IPS-20b (cell line): ENCODE results near the gene CAMK2G.

ENCODE experiments used
- H3K27ac ChIP-seq: one replicate; pipeline ENCODE4 v1.5.1; 2013; ENCODE audit warnings: low read length
- H3K27me3 ChIP-seq: 2 replicates; pipeline ENCODE4 v1.6.1; 2013; ENCODE audit warnings: mild to moderate bottlenecking, low read length, inconsistent platforms; ENCODE audit not compliant: insufficient read depth
- H3K36me3 ChIP-seq: 2 replicates; pipeline ENCODE4 v1.6.1; 2013; ENCODE audit warnings: low read depth, mild to moderate bottlenecking, inconsistent platforms, low read length, moderate library complexity; ENCODE audit not compliant: insufficient read depth
- H3K4me1 ChIP-seq: 2 replicates; pipeline ENCODE4 v1.6.1; 2013; ENCODE audit warnings: mild to moderate bottlenecking, control low read depth, inconsistent platforms, low read length, moderate library complexity; ENCODE audit not compliant: insufficient read depth
- H3K4me3 ChIP-seq: 2 replicates; pipeline ENCODE4 v1.5.1; 2013; ENCODE audit warnings: mild to moderate bottlenecking, low read length, inconsistent platforms
- H3K9ac ChIP-seq: 2 replicates; pipeline ENCODE4 v1.6.1; 2013; ENCODE audit warnings: low read depth, mild to moderate bottlenecking, inconsistent platforms, low read length, moderate library complexity
- H3K9me3 ChIP-seq: 2 replicates; pipeline ENCODE4 v1.6.1; 2013; ENCODE audit warnings: mild to moderate bottlenecking, low read depth, low read length, inconsistent platforms; ENCODE audit not compliant: insufficient read depth

CAMK2G gene

DNA sequence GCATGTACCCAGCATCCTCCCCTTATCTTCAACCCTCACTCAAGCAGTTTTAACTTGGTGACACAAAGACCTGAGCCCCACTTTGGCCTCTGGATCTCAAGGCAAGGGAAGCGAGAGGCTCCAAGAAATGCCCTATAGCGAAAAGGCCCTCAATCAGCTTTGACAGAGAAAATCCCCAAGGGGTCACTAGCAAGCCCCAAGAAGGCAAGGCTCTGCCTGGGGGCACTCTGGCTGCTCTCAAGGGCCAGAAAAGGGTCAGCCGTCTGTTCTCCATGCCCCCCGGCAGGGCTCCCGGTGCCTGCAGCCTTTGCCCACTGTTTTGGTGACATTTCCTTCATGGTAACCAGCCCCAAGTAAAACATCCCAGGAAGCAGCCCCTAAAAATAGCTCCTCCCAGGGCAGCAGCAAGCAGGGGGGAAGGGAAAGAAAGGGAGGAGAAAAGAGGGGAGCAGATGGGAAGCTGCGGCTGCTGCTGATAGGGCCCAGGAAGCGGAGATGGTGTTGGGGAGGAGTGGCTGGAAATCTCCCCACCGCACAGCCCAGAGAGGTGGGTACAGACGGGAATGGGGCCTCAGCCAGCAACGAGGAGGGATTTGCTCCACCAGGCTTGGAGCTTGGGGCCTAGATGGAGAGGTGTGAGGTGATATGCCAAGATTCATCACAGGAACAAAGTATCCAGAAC lies 7.1 kb downstream of the CAMK2G start:
- Histone ChIP-seq H3K9me3 (no peaks in the 10 kb centered on the region), H3K9ac (no peak overlapping the region), H3K27me3 (no peaks in the 10 kb centered on the region), H3K4me3 (no peak overlapping the region), H3K27ac (no peak overlapping the region), H3K4me1 (peaks cover 3% of the 10 kb centered on the region; the same call in 1 of the 2 replicates), H3K36me3 (peaks cover 80% of the 10 kb centered on the region)

DNA sequence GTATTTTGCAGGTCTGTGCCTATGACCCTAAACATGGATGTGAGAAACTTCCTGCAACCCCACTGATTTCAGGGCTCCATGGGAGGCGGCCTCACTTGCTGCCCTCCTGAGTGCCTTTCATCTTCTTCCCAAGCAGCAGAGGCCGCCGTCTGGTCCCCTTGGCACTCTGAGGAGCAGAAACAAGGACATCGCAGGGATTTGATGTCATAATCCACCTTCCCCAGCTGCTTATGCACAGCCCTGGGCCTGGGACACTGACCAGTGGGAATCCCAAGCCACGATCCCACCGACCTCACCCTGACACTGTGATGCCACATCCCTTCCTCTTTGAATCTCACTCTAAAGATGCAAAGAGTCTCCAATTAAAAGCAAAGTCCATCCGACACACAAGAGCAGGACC lies 7.7 kb downstream of the CAMK2G start:
- Histone ChIP-seq H3K27me3 (no peaks in the 10 kb centered on the region), H3K4me1 (peaks cover 3% of the 10 kb centered on the region; the same call in 1 of the 2 replicates), H3K4me3 (no peak overlapping the region), H3K9ac (no peak overlapping the region), H3K9me3 (no peaks in the 10 kb centered on the region), H3K36me3 (peaks cover 78% of the 10 kb centered on the region), H3K27ac (no peak overlapping the region)

DNA sequence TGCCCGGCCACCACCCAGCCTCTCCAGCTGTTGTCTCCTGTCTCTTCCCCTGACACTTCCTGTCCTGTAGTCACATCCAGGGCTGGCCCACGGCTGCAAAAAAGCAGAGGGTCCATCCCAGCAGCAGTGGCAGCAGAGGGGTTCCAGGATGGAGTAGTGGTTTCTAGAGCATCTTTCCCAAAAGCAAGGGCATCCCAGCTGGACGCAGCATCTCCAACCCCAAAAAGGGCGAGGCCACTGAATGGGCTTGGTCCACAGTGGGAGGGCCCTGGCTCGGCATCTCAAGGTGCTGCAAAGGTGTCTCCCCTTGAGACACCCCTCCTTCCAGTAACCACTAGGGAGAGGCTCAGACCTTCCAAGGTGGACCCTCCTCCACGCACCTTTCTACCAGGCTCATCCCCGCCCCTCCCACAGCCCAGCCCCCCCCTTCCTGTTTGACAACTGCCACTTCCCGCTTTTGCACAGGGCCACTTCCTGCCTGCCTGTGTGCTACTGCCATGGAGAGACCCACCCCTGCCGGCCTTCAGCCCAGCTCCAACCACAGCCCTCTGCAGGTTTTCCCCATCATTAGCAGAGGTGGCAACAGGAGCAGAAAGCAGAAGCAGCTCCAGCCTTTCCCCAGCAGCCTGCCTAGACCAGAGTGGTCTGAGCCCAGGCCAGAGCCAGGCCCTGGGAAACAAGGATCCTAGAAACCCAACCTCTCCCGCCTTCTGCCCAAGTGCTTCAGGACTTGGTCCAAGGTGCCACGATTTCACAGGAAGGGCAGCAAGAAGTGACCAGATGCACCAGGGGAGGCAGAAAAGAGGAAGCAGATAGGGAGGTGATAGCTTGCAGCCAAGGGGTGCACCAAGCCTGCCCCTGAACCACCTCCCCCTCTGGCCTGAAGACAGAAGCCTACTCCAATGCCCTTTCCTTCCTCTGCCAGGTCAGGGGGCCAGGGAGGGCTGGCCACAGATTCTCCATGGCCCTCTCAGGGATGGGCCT lies 8.6 kb downstream of the CAMK2G start:
- no peaks in the 10 kb centered on the region for H3K9me3 ChIP-seq
- H3K4me3 ChIP-seq: no peak overlapping the region
- peaks cover 76% of the 10 kb centered on the region for H3K36me3 ChIP-seq
- H3K9ac ChIP-seq: no peak overlapping the region
- no peak overlapping the region for H3K27ac ChIP-seq
- H3K4me1 ChIP-seq: peaks cover 3% of the 10 kb centered on the region; the same call in 1 of the 2 replicates
- no peaks in the 10 kb centered on the region for H3K27me3 ChIP-seq

DNA sequence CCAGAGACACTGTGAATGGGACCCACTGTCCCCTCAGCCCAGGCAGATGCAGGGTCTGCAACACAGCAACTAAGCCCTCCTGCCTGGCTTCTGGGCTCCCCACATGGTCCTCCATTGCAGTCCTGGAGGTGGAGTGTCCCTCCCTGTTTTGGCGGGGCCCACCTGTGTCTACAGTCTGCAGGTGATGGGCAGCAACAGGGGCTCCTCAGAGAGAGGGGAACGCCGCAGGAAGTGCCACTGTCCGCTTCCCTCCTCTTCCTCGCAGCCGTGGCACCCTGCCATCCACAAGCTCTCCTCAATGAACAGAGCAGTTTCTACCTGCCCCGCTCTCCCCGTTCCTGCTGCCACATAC lies 9.3 kb downstream of the CAMK2G start:
- Histone ChIP-seq H3K4me1 (peaks cover 3% of the 10 kb centered on the region; the same call in 1 of the 2 replicates), H3K9ac (no peak overlapping the region), H3K27me3 (no peaks in the 10 kb centered on the region), H3K4me3 (no peak overlapping the region), H3K9me3 (no peaks in the 10 kb centered on the region), H3K27ac (no peak overlapping the region), H3K36me3 (peaks cover 76% of the 10 kb centered on the region)

DNA sequence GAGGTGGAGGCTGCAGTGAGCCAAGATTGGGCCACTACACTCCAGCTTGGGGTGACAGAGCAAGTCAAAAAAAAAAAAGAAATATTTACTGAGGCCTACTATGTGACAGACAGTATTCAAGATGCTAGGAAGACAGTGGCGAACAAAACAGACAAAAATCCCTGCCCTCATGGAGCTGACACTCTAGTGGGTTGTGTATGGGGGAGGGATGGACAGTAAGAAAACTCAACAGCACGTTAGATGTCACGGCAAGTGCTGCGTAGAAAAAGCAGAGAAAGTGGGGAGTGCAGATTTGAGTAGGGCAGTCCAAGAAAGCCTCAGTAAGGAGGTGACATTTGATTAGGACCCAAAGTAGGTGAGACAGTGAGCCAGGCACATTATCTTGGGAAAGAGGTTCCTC lies 10.1 kb downstream of the CAMK2G start:
- Histone ChIP-seq H3K36me3 (peaks cover 76% of the 10 kb centered on the region), H3K9ac (no peak overlapping the region), H3K9me3 (no peaks in the 10 kb centered on the region), H3K27ac (no peak overlapping the region), H3K4me3 (no peak overlapping the region), H3K27me3 (no peaks in the 10 kb centered on the region), H3K4me1 (peaks cover 3% of the 10 kb centered on the region; the same call in 1 of the 2 replicates)

DNA sequence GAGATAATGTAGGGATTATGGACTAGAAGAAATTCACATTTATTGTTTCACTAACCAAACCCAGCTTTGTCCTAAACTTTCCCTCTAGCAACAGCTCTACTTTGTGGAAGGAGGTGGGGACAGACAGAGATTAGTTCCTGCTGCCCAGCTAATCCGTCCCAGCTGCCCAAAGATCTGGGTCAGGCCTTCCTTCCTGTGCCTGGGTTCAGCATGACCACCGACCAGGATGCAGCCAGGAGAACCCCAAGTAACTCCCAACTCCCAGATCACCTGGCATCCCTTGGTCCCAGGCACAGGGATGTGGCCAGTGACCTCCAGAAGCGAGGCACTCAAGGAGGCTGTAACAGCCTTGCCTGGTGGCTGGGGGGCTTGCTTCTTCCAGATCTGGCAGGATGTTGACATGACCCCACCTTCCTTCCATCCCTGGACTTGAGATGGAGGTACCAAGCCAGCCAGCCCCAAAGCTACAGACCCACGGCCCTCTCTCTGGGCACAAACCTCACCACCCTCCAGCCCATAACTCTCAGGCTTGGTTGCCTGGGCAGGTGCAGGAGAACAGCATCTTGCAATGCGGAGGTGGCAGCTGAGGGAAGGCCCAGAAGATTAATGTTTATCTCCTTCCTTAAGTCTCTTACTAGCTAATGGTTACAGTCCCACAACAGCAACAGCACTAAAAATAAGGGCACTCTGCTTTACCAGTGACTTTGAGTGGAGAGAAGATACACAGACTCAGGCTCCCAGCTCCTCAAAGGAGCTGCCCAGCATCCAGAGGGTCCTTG lies 11.1 kb downstream of the CAMK2G start:
- H3K4me3 ChIP-seq: no peak overlapping the region
- no peak overlapping the region for H3K27ac ChIP-seq
- no peaks in the 10 kb centered on the region for H3K9me3 ChIP-seq
- H3K4me1 ChIP-seq: peaks cover 3% of the 10 kb centered on the region; the same call in 1 of the 2 replicates
- peaks cover 75% of the 10 kb centered on the region for H3K36me3 ChIP-seq
- H3K27me3 ChIP-seq: no peaks in the 10 kb centered on the region
- no peak overlapping the region; the same call in 1 of the 2 replicates for H3K9ac ChIP-seq

DNA sequence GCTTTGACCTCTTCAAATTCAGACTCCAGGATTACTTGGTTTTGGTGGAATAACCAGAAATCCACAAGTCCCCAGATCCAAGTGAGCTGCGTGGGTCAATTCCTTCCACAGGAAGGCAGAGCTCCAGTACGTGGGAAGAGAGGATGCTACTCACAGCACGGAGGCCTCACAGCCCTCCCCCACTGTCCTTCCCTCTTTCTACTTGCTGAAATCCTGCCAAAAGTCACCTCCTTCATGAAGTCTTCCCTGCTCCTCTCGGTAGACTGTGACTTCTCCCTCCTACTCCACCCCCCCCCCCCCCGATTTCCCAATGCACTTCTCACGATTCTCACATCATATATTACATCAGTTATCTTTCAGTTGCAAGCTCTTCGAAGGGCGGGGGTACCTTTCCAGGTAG lies 12.3 kb downstream of the CAMK2G start:
- H3K36me3 ChIP-seq: peaks cover 70% of the 10 kb centered on the region
- H3K9me3 ChIP-seq: no peaks in the 10 kb centered on the region
- H3K27me3 ChIP-seq: no peaks in the 10 kb centered on the region
- peaks cover 5% of the 10 kb centered on the region; the same call in 1 of the 2 replicates for H3K4me1 ChIP-seq
- no peak overlapping the region for H3K27ac ChIP-seq
- no peak overlapping the region for H3K9ac ChIP-seq
- H3K4me3 ChIP-seq: no peak overlapping the region

DNA sequence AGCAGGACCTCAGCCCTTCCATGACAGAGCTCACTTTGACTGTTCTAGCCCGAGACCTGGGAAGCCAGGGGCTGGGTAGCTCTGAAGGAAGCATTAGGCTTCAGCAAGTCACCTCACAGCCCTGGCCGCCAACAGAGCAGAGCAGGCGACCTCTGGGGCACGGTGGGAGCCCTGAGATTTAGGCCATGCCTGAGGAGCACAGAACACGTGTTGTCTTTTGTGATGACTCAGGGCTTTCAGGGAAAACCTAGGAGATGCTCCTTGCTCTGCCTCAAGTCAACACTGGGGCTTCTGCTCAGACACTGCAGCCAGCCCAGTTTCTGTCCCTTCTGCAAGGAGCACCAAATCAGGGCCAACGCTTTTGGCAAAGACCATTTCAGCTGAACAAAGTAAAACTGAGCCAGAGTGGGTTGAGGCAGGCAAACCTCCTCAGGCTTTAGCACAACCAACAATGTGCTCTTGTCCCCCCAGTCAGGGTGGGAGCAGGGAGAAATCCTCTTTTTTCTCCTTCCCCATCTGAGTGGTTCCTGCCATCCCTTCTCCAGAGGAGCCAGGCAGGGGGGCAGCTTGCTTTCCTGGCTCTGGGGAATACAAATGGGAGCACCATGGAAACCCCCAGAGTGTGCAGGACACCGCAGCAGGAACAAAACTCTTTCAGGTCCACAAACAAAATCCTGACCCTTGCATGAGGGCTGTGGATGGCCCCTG lies 14.4 kb downstream of the CAMK2G start:
- Histone ChIP-seq H3K27me3 (no peaks in the 10 kb centered on the region), H3K4me1 (peaks cover 15% of the 10 kb centered on the region; the same call in 1 of the 2 replicates), H3K9ac (no peak overlapping the region), H3K9me3 (no peaks in the 10 kb centered on the region), H3K27ac (no peak overlapping the region), H3K4me3 (no peak overlapping the region), H3K36me3 (peaks cover 71% of the 10 kb centered on the region)

DNA sequence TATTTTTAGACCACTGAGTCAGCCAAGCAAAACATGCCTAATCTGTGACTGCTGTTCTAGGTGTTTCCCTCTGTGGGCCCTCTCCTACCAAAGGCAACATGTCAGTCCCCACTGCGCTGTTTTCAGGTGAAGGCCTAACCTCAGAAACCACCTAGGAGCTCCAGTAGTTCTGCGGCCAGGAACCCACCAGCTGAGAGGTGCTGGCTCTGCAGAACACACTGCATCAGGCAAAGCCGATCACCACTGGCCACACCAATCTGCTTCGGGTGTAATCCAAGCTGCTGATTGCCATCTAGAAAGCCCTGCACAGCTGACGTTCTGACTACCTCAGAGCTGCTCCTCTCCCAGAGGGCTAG lies 14.9 kb downstream of the CAMK2G start:
- peaks cover 70% of the 10 kb centered on the region for H3K36me3 ChIP-seq
- H3K4me1 ChIP-seq: peaks cover 15% of the 10 kb centered on the region; the same call in 1 of the 2 replicates
- no peak overlapping the region for H3K9ac ChIP-seq
- H3K27me3 ChIP-seq: no peaks in the 10 kb centered on the region
- H3K4me3 ChIP-seq: no peak overlapping the region
- no peaks in the 10 kb centered on the region for H3K9me3 ChIP-seq
- no peak overlapping the region for H3K27ac ChIP-seq

DNA sequence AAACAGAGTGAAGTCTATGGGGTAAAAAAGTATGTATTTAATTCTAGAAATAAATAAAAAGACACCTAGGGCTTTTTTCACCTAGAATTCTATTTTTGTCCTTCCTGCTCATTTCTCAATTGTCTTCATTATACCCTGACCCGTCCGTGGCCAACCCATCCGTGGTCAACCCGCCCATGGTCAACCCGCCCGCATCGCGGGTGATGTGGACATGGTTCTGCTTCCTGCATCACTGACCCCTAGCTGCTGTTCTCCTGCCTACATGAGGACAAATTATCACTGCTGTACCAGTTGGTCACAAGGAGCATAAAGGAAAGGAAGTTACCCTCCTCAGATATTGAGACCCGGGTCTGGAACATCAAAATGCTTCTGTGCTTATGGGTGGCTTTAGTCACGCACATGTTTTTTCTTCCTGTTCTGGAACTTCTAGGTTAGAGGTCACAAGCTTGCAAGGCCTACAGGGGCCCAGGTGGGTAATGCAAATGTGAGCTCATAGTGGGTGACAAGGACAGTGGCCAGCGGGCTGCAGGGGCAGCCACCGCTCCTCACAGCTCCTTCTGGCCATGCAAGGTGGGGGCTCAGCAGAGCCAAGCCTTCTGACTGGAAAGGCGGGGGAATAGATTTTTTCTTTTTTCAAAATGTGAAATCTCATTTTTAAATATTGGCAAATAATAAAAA lies 15.5 kb downstream of the CAMK2G start:
- Histone ChIP-seq H3K4me1 (peaks cover 15% of the 10 kb centered on the region; the same call in 1 of the 2 replicates), H3K9me3 (no peaks in the 10 kb centered on the region), H3K36me3 (peaks cover 70% of the 10 kb centered on the region), H3K4me3 (no peak overlapping the region), H3K27ac (no peak overlapping the region), H3K9ac (no peak overlapping the region), H3K27me3 (no peaks in the 10 kb centered on the region)
